Measurements from ENCODE around the gene RGS10. TPM values are rescaled to one million over a fixed set of nuclear protein-coding genes. Genes with fewer than 3 reads are reported as not detected.

The RGS10 gene
- total RNA-seq, 4 donors from 2014 or later: 15.2 to 27.0 (median 23.0) TPM

GRCh38 chr10:119546009-119546408 lies 3.5 kb upstream of the RGS10 start:
- Histone ChIP-seq H3K4me3 (no peak overlapping the region), H3K27me3 (no peaks in the 10 kb centered on the region), H3K9me3 (no peaks in the 10 kb centered on the region), H3K36me3 (no peaks in the 10 kb centered on the region), H3K27ac (no peak overlapping the region), H3K4me1 (peaks cover 28% of the 10 kb centered on the region)
- no peak for DNase-seq (ENCODE audit: low spot score in 2 of 2)
- TF ChIP-seq POLR2A (IDR thresholded peaks at IDR 0.05) (no peak), CTCF (IDR thresholded peaks at IDR 0.05) (no peak), POLR2AphosphoS5 (IDR thresholded peaks at IDR 0.05) (no peak), EP300 (IDR thresholded peaks at IDR 0.05) (no peak)
- 57% methylated on average over 3 of the region's 3 CpGs for WGBS

- Histone ChIP-seq H3K4me3 (no peak overlapping the region), H3K4me1 (peaks cover 33% of the 10 kb centered on the region), H3K27me3 (no peaks in the 10 kb centered on the region), H3K9me3 (no peaks in the 10 kb centered on the region), H3K36me3 (no peaks in the 10 kb centered on the region), H3K27ac (no peak overlapping the region)
- no peak for DNase-seq (ENCODE audit: low spot score in 2 of 2)
- TF ChIP-seq EP300 (IDR thresholded peaks at IDR 0.05) (no peak), POLR2AphosphoS5 (IDR thresholded peaks at IDR 0.05) (no peak), CTCF (IDR thresholded peaks at IDR 0.05) (no peak), POLR2A (IDR thresholded peaks at IDR 0.05) (no peak)
- WGBS: 59% methylated on average over 4 of the region's 4 CpGs
Measured at GRCh38 chr10:119545310-119545709, 2.8 kb upstream of the RGS10 start.

GRCh38 chr10:119543814-119544642 lies 1.5 kb upstream of the RGS10 start:
- no peaks in the 10 kb centered on the region for H3K36me3 ChIP-seq
- H3K4me3 ChIP-seq: peak overlapping the region; percentile 82
- 57% methylated on average over 19 of the region's 19 CpGs for WGBS
- no peak overlapping the region for H3K27ac ChIP-seq
- peaks cover 33% of the 10 kb centered on the region for H3K4me1 ChIP-seq
- no peak for TF ChIP-seq EP300 (IDR thresholded peaks at IDR 0.05)
- no peak for DNase-seq (ENCODE audit: low spot score in 2 of 2)
- no peaks in the 10 kb centered on the region for H3K9me3 ChIP-seq
- H3K27me3 ChIP-seq: no peaks in the 10 kb centered on the region

GRCh38 chr10:119542988-119543813 lies 682 bp upstream of the RGS10 start:
- no peak for TF ChIP-seq POLR2AphosphoS5 (IDR thresholded peaks at IDR 0.05)
- no peak for TF ChIP-seq EP300 (IDR thresholded peaks at IDR 0.05)
- peak in 1 of 2 donors; percentile 8 for TF ChIP-seq CTCF (IDR thresholded peaks at IDR 0.05)
- Histone ChIP-seq H3K27me3 (no peaks in the 10 kb centered on the region), H3K4me1 (peaks cover 37% of the 10 kb centered on the region), H3K27ac (peak overlapping the region; percentile 68), H3K4me3 (peak overlapping the region; percentile 82), H3K9me3 (no peaks in the 10 kb centered on the region), H3K36me3 (no peaks in the 10 kb centered on the region)
- 4% methylated on average over 10 of the region's 78 CpGs for WGBS
- peak in 1 of 2 donors; percentile 75 for DNase-seq (ENCODE audit: low spot score in 2 of 2)

GRCh38 chr10:119541459-119542356 lies 811 bp downstream of the RGS10 start:
- H3K4me1 ChIP-seq: peaks cover 37% of the 10 kb centered on the region
- H3K9me3 ChIP-seq: no peaks in the 10 kb centered on the region
- no peaks in the 10 kb centered on the region for H3K36me3 ChIP-seq
- peak overlapping the region; percentile 68 for H3K27ac ChIP-seq
- peak overlapping the region; percentile 82 for H3K4me3 ChIP-seq
- WGBS: 56% methylated on average over 20 of the region's 57 CpGs
- H3K27me3 ChIP-seq: no peaks in the 10 kb centered on the region
- no peak for TF ChIP-seq POLR2A (IDR thresholded peaks at IDR 0.05)
- no peak for TF ChIP-seq CTCF (IDR thresholded peaks at IDR 0.05)
- TF ChIP-seq EP300 (IDR thresholded peaks at IDR 0.05): no peak
- no peak for DNase-seq (ENCODE audit: low spot score in 2 of 2)
